ES-I3 (cell line): Measurements from ENCODE around the gene TMEM176B.
"Not testable (repeated sequence)": the region's sequence is repeated elsewhere in the genome, so short reads cannot be mapped to it uniquely, and the experiment has no call there.

Experiments
- H3K36me3 ChIP-seq: 2 replicates; pipeline ENCODE4 v1.6.1; 2013; ENCODE audit warnings: mild to moderate bottlenecking, low read length, control low read depth, moderate library complexity; ENCODE audit not compliant: insufficient read depth
- H3K4me1 ChIP-seq: 2 replicates; pipeline ENCODE4 v1.6.1; 2013; ENCODE audit warnings: mild to moderate bottlenecking, control low read depth, low read length; ENCODE audit not compliant: insufficient read depth
- H3K9ac ChIP-seq: 2 replicates; pipeline ENCODE4 v1.6.1; 2013; ENCODE audit warnings: low read depth, mild to moderate bottlenecking, low read length, moderate library complexity
- H3K9me3 ChIP-seq: 2 replicates; pipeline ENCODE4 v1.6.1; 2013; ENCODE audit warnings: mild to moderate bottlenecking, low read length, moderate library complexity; ENCODE audit not compliant: control insufficient read depth, insufficient read depth

Gene TMEM176B

DNA sequence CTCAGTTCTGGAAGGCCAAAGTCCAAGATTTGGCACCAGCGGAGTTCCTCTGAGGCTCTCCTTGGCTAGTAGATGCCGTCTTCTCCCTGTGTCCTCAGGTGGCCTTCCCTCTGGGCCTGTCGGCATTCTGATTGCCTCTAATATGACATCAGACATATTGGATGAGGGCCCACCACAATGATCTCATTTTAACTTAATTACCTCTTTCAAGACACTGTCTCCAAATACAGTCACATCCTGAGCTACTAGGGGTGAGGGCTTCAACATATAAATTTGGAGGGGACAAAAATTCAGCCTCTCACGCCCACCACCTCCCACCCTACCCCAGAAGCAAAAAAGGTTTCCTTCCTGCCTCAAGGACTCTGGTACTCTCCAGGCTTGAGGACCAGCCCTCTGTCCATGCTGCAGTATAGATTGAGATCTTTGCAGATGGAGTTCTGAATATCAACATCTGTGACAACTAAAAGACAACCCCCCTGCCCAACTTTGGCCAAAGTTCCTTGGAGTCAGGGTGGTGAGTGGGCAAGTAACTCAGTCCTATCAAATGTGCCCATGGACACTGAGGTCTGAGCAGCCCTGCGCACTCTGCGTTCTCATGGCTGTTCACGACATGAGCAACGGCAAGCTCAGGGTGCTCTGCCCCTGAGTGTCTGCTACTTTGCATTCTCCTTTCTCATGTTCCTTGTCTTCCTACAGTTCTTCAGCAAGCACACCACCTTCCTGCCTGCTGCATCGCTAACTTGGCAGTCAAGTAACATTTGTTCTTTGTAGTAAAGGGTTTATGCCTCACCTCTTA lies 11.5 kb downstream of the TMEM176B start:
- Histone ChIP-seq H3K36me3 (no peaks in the 10 kb centered on the region), H3K9ac (no peak overlapping the region), H3K9me3 (no peaks in the 10 kb centered on the region), H3K4me1 (no peaks in the 10 kb centered on the region)

DNA sequence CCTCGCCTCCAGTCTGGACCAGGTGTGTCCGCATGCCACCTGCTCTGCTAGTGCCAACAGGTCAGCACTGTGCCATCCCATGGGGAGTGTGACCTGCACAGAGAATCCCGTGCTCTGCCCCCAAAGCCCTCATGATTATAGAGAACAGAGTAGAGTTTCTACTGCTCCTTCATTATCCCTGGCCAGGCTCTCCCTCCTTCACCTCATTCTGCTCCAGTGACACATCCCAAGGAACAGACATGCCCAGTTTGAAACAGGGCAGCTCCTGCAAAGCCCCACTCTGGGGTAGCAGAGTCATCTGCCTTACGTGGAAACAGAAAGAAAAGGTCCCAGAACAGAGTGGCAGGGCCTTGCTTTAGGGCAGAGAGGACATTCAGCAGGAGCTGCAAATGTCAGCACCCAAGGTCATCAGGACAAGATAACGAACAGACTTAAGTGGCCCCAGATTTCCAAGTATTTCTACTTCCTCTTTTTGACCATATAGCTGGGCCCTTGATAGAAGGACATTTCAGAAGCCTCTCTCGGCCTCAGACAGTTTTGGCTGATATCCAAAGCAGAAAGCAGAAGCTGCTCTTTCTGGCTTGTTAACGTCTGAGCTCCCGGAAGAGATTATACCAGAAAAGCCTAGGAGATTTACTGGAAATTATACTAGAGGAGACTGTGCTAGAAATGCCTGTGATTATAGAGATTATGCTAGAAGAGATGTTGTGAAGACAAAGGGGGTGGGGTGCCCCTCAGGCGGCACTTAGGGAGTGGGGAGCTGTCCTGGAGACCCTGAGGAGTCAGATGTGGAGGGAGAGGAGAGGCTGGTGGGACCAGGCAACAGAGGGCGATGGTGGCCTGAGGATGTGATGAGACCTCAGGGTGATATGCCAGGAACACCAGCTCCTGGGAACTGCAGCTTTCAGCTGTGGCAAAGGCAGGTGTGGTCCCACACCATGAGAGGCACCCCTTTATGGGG lies 12.6 kb downstream of the TMEM176B start:
- H3K4me1 ChIP-seq, result no peaks in the 10 kb centered on the region
- H3K9me3 ChIP-seq, result no peaks in the 10 kb centered on the region
- no peaks in the 10 kb centered on the region for H3K36me3 ChIP-seq
- no peak overlapping the region for H3K9ac ChIP-seq

DNA sequence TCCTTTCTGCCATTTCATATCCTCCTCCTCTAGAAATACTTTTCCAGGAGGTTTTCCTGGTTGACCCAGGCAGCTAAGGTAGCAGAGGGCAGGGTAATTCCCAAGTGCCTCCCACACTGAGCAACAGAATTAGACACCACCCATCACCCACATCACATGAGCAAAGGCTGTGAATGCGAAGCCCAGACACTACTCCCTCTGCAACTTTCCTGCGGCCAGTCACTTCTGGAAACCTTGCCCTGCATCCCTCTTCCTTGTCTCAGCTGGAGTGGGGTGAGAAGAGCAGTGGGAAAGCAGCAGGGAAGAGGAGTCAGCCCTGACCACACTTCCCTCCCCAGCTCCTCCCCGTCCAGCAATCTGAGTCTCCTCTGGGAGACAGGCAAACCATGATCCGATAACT lies 15.2 kb downstream of the TMEM176B start:
- H3K36me3 ChIP-seq, result no peaks in the 10 kb centered on the region
- no peaks in the 10 kb centered on the region for H3K4me1 ChIP-seq
- no peak overlapping the region for H3K9ac ChIP-seq
- H3K9me3 ChIP-seq, result no peaks in the 10 kb centered on the region

DNA sequence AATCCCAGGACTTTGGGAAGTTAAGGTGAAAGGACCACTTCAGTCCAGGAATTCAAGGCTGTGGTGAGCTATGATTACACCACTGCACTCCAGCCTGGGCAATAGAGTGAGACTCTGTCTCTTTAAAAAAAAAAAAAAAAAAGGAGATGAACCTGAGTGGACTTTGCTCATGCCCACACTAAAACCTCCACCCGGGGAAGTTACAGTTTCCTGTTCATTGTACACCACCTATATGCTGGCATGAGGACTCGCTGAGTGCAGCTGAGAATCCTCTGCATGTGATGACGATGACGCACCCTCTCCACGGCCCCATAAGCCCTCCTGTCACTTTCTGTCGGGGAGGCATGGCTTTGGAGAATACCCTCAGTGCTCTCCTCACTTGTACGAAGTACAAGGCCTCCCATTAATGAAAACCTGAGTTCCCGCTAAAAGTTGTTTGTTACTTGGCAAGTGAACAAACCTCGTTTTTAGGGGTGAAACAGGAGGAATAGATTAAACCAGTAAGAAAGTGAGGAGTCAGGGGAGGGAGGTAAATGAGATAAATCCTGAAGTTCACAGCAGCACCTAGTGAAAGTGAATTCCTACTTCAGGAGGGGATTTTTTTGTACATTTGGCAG lies 15.9 kb downstream of the TMEM176B start:
- Histone ChIP-seq H3K4me1 (no peaks in the 10 kb centered on the region), H3K9ac (no peak overlapping the region), H3K36me3 (no peaks in the 10 kb centered on the region), H3K9me3 (no peaks in the 10 kb centered on the region)

DNA sequence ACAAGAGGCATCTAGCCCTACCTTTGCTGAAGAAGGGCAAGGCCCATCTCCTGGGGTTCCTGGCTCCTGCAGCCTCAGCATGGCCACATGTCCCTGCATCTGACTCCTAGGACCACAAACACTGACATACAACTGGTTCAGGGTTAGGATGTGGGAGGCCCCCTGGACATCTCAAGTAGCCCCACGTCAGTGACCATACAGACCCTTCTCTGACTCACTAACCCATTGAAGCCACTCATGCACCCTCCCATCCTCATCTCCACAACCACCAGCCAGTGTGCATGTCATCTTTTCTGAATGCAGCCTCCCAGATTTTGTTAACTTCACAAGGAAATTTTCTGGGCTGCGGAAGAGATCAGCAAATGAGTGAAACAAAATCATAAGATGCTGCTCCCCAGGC lies 18.2 kb downstream of the TMEM176B start:
- Histone ChIP-seq H3K9ac (no peak overlapping the region), H3K9me3 (no peaks in the 10 kb centered on the region), H3K4me1 (no peaks in the 10 kb centered on the region), H3K36me3 (no peaks in the 10 kb centered on the region)

DNA sequence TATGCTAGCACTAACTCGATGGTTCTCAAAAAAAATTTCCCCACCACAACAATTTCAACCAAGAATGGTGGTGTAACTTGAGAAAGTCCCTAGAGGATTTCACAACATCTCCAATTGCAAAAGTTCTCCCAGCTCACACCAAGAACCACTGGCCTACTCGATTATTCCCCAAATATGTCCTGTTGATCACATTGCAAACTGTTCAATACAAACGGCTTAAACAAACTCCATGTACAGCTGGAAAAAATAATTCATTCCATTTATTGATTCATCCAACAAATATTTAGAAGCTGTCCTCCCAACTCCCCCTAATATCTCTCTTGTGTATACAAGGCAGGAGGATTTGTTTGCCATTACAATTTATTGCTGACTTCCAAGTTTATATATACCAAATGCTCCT lies 19.1 kb downstream of the TMEM176B start:
- H3K4me1 ChIP-seq, result no peaks in the 10 kb centered on the region
- H3K9me3 ChIP-seq, result no peaks in the 10 kb centered on the region
- no peak overlapping the region for H3K9ac ChIP-seq
- no peaks in the 10 kb centered on the region for H3K36me3 ChIP-seq

DNA sequence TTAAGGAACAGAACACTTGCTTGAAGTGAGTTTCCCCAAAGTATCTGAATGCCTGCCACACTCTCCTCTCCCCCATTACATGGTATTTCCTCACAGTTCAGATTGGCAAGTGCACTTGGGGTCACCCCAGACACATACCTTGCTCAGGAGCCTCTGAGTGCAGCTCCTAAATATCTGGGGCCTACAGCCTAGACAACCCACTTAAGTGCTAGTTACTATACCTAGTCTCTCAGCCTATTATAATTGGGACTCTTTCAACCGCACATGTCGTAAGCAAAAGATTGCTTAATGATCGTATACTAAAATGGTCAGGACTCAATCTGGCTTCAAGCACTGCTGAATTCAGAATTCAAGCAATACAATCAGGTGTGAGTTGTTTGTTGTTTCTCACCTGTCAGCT lies 19.9 kb downstream of the TMEM176B start:
- H3K4me1 ChIP-seq, result no peaks in the 10 kb centered on the region
- H3K9ac ChIP-seq, result no peak overlapping the region
- H3K9me3 ChIP-seq, result no peaks in the 10 kb centered on the region
- no peaks in the 10 kb centered on the region for H3K36me3 ChIP-seq

DNA sequence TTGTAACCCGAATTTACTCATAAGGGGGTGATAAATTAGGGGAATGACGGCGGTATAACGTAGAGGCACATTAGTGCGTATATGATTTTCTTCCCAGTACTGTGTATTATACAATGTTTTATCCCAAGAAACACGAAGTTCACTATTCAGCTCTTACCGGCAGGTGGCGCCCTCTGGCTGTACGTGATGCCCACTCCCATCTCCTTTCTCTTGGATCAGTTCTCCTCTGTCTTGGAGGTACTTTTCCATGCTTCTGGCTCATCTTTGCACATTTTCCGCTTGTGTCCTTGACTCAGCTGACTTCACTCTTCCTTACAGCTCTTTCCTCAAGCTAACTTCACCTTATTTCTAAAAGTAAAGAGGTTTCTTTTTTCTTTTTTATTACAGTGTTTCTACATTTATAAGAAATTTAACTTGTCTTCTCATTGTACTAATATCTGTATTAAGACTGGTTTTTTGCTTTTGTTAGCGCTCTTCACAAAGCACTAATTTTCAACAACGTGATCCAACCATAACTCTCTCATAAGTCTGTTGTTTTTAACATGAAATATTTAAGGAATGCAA lies 21.3 kb downstream of the TMEM176B start:
- no peaks in the 10 kb centered on the region for H3K36me3 ChIP-seq
- H3K9ac ChIP-seq, result no peak overlapping the region
- no peaks in the 10 kb centered on the region for H3K4me1 ChIP-seq
- no peaks in the 10 kb centered on the region for H3K9me3 ChIP-seq

DNA sequence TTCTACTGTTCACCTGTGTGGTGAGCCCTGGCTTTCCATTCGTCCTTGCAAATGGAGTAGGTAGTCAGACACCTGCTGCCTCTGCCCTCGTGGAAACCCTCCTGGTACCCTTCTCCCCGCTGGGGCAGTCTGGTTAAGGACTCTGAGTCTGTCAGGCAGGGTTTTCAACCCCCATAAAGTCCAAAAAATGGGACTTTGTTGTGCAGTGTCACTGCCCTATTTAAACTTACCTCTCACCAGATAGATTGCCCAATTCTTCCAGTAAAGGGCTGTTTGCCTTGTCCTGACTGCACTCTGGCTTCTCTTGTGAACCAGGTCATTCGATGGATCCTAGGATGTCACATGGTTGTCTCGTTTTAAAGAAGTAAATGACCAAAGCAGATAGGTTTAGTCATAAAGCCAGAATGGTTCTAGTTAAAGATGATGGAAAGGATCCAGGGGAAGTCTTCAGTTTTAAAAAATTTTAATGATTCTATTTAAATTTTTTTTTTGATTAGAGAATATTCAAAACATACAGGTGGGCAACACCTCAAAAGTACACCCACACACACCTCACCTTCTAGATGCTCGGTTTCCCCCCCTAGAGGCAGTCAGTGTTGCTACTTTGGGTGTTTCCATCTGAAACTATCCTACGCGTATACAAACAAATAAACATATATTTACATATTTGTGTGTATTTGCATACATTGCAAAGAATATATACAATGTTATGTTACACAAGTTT lies 22.0 kb downstream of the TMEM176B start:
- no peaks in the 10 kb centered on the region for H3K36me3 ChIP-seq
- no peak overlapping the region for H3K9ac ChIP-seq
- H3K4me1 ChIP-seq, result no peaks in the 10 kb centered on the region
- H3K9me3 ChIP-seq, result no peaks in the 10 kb centered on the region

DNA sequence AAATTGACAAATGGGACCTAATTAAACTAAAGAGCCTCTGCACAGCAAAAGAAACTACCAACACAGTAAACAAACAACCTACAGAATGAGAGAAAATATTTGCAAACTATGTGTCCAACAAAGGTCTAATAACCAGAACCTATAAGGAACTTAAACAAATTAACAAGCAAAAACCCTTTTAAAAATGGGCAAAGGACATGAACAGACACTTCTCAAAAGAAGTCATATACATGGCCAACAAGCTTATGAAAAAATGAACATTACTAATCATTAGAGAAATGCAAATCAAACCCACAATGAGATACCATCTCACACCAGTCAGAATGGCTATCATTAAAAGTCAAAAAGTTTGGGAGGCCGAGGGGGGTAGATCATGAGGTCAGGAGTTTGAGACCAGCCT lies 26.0 kb downstream of the TMEM176B start:
- not testable (repeated sequence) for H3K36me3 ChIP-seq, H3K9ac ChIP-seq, H3K4me1 ChIP-seq, H3K9me3 ChIP-seq

DNA sequence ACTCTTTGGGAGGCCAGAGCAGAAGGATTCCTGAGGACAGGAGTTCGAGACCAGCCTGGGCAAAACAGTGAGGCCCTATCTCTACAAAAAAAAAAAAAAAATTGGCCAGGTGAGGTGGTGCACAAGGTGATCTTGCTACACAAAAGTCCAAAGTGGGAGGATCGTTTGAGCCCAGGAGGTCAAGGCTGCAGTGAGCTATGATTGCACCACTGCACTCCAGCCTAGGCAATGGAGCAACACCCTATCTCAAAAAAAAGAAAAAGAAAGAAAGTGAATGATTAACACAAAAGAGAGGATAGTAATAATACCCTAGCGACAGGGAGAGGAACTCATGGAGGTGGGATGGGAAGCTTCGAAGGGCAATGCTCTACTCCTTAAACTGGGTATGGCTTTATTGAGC lies 30.4 kb downstream of the TMEM176B start:
- no peaks in the 10 kb centered on the region for H3K9me3 ChIP-seq
- no peaks in the 10 kb centered on the region for H3K4me1 ChIP-seq
- no peak overlapping the region for H3K9ac ChIP-seq
- no peaks in the 10 kb centered on the region for H3K36me3 ChIP-seq

DNA sequence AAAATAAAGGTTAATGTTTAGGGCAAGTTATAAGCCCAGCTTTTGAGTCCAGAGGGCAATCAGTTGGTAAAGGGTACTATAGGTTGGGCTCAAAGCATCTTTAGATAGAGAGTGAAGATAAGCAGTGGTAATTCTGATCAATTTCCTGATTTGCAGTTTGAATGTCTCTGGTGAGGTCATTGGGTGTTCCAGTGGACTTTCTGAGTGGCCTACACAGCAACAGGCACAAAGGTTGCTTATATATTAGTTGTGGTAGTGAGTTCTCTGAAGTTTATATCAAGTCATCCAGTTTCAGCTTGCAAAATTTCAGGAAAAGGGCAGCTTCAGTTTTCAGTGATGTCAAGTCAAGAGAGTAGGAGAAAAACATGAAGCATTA lies 33.8 kb downstream of the TMEM176B start:
- H3K9ac ChIP-seq, result no peak overlapping the region
- no peaks in the 10 kb centered on the region for H3K4me1 ChIP-seq
- H3K36me3 ChIP-seq, result no peaks in the 10 kb centered on the region
- H3K9me3 ChIP-seq, result no peaks in the 10 kb centered on the region

DNA sequence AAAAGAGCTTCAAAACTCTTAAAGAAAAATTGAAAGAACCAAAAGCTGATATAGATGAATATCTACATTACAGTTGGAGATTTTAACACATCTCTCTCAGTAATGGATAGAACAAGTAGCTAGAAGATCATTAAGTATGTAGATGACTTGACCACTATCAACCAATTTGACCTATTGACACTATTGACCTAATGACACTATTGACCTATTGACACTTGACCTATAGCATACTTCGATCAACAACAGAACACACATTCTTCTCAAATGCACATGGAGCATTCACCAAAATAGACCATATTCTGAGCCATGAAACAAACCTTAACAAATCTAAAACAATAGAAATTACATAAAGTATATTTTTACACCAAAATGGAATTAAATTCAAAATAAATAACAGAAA lies 40.7 kb downstream of the TMEM176B start:
- no peaks in the 10 kb centered on the region for H3K4me1 ChIP-seq
- H3K9ac ChIP-seq, result no peak overlapping the region
- no peaks in the 10 kb centered on the region for H3K9me3 ChIP-seq
- H3K36me3 ChIP-seq, result no peaks in the 10 kb centered on the region

DNA sequence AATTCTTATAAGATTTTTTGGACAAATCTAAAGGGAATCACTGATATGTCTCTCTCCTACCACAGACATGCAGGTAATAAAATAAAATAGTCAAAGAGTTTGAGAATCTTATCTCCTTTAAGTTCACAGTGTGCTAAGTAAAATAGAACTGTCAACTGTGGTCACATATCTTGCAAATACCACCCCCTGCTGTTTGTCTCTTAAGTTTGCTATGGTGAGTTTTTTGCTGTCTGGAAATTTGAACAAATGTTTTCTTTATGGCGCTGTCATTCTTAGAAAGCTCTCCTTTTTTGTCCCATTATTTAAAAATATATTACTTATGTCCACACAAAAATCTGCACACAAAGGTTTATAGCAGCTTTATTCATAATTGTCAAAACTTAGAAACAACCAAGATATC lies 43.3 kb downstream of the TMEM176B start:
- Histone ChIP-seq H3K9me3 (no peaks in the 10 kb centered on the region), H3K4me1 (no peaks in the 10 kb centered on the region), H3K9ac (no peak overlapping the region), H3K36me3 (no peaks in the 10 kb centered on the region)
